ENCODE measurements around the gene RASAL2.
"Not testable (repeated sequence)": the region's sequence is repeated elsewhere in the genome, so short reads cannot be mapped to it uniquely, and the experiment has no call there.

The RASAL2 gene

GRCh38 chr1:178493301-178493741 is 399.4 kb downstream of the RASAL2 start:
- no peak for DNase-seq (ENCODE audit: low spot score)

- no peak for DNase-seq (ENCODE audit: low spot score)
Observed at GRCh38 chr1:178494569-178494971, 400.7 kb downstream of the RASAL2 start.

DNA sequence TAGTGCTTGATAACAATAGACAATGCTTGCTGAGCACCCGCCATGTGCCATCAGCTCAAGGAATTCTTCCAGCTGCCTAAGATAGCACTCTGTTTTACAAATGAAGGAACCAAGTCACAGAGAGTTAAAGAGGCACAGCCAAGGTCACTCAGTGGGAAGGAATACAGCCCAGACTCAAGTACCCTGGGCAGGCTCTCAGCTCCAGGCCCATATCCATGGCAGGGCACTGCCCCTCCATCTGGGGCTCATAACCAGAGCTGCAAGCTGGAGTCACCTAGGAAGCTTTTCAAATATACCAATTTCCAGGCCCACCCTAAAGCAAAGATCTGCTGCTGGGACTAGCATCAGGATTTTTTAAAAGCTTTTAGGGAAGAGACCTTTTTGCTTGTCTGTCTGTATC is 401.3 kb downstream of the RASAL2 start:
- DNase-seq (ENCODE audit: low spot score) = no peak

DNA sequence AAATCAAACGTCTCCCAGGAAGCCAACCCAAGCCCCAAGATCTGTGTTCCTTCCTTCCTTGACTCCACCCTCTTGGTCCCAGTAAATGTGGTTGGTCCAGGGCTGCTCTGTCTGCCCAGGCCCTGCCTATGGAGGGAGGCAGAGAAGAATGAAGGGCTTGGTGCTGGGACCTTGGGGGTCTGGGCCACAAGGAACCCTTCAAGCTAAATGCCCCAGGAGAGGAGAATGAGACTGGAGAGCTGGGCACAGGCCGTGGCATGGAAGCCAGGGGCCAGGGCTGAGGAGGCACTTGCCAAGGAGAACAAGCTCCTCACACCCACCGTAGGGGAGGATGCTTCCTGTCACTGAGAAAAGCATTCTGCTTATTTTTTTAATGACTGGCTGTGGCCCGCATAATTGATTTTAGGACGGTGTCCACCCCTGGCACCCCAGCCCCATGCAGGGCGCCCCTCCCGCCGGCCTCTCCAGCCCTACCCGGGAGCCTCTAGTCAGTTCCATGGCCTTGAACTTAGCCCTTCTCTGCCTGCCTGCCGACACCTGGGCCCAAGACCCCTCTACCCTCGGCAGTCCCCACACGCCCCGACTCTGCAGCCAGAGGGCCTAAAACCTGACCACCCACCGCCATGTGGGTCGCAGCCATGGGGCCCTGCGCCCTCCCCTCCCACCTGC is 402.0 kb downstream of the RASAL2 start:
- no peak for DNase-seq (ENCODE audit: low spot score)

DNA sequence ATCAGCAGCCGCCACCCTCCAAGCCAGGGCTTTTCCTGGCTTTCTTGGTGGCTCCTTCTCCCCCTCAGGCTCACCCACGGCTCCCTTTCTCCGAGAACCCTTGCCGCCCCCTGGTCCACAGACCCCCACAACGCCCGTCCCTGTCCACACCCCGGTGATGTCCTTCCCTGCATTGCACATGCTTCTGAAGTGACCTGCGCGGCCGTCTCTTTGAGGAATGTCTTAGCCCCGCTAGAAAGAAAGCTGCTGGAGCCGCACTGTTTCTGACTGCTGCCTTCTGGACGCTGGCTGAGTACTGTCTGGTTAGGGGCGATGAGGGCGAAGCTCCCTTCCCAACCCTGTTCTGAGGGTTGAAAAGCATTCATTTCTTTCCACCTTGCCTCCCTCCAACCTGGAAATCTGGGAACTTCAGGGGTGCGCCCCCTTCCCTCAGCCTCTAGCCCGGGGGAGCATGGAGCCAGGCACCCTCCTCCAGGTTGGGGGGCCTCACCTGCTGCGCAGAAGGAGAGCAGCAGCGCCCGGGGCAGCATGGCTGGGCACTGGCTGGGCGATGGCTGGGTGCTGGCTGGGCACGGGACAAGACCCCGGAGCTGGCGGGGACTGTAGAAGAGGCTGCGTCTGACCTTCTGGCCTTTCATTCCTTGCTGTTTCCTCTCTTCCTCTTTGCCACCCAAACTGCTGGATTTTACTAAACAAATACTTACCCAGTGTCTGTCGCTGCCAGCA is 402.7 kb downstream of the RASAL2 start, which contains the start of gene CLEC20A:
Gene CLEC20A, minus strand, starts transcription at position 555 of the 726 bp plus-strand sequence. Its CDS starts 25 bp downstream, at position 530.
- DNase-seq (ENCODE audit: low spot score) = no peak

DNA sequence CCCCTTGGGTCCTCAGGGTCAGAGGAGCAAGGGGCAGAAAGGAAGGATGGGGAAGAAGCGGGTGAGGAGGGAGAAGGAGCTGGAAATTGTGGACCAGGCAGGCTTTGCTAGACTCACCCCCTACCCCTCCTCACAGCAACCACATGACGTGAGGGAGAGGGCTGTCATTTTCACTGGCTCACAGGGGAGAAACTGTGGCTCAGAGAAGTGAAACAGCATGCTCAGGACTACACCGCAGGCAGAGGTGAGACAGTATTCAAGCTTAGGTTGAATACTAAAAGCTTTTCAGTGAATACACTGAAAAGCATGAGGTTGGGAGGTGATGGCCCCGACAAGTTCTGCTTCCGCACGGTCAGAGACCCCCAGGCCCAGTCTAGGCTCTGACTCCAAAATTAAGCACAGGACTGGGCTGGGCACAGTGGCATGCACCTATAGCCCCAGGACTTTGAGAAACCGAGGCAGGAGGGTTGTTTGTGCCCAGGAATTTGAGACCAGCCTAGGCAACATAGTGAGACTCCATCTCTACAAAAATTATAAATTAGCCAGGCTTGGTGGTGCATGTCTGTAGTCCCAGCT is 404.1 kb downstream of the RASAL2 start:
- DNase-seq (ENCODE audit: low spot score) = no peak

DNA sequence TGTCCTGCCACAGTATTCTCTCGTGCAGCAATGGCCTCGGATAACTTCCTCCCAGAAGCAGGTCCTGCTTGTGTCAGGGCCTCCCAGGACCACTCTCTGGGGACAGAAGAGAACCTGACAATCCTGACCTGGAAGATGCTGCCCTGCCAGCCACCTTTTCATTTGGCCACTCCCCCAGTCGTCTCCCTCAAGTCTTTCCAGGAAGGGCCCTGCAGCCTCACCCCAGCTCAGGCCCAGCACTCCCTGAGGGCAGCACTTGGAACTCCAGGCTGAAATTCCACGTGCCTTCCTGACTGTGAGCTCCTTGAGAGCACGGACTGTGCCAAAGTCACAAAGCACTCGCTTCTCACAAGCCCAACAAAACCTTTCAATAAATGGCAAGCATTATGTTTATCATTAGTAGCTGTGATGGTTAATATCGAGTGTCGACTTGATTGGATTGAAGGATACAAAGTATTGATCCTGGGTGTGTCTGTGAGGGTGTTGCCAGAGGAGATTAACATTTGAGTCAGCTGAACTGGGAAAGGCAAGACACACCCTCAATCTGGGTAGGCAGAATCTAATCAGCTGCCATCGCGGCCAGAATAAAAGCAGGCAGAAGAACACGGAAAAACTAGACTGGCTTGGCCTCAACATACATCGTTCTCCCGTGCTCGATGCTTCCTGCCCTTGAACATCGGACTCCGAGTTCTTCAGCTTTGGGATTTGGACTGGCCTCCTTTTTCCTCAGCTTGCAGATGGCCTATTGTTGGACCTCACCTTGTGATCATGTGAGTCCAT is 405.2 kb downstream of the RASAL2 start:
- no peak for DNase-seq (ENCODE audit: low spot score)

- DNase-seq (ENCODE audit: low spot score) = no peak
Observed at GRCh38 chr1:178500091-178500770, 406.3 kb downstream of the RASAL2 start.

DNA sequence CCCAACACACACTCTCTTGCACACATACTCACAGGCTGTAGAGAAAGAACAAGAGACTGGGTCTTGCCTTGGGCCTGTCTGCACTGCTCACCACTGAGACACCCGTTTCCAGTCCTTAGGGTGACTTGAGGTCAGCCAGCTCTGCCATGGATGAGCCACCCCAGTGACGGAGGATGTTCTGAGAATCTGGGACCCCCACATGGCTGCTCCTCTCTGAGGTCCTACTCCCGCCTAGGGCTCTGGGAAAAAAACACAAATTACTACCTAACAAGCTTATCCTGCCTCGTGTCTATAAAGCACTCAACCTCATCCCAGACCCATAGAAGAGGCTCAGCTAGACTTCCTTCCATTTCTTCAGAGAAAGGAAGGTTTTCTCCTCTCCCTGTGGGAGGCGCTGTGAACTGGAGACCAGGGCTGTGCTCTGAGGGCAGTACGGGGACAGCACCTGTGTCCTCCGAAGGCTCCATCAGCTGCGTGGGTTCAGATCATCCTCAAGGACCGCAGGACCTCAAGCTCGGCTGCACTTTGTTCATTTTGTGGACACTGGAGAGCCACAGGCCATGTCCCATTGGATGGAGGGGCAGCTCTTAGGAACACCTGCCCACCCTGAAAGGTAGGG is 407.1 kb downstream of the RASAL2 start:
- DNase-seq (ENCODE audit: low spot score) = no peak

DNA sequence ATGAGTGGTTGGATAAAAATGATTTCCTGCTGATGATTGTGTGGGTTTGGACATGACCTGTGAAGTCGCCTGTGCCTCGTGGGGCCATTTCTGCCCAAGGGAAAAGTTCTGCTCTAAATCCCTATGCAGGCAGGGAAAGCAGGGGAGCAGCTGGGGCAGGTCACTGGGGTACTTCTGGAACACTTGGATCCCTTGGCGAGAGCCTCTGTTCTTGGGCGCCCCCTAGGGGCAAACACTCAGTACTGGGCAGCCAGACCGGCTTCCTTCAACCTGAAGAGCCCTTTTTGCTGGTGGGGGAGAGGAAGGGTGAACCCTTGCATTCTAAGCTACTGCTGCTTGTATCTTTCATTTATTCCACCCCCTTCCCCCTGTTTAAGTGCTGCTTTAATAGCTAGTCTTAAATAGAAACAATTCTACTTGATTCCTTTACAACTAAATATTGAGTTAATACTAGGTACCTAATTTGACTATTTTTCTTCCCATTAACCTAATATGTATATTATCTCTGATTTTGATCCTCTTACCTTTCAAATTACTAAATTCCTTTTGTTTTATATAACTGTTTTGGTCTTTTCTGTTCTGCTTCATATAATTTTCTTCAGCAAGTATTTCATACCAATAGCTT is 407.9 kb downstream of the RASAL2 start:
- DNase-seq (ENCODE audit: low spot score) = peak; percentile 61

DNA sequence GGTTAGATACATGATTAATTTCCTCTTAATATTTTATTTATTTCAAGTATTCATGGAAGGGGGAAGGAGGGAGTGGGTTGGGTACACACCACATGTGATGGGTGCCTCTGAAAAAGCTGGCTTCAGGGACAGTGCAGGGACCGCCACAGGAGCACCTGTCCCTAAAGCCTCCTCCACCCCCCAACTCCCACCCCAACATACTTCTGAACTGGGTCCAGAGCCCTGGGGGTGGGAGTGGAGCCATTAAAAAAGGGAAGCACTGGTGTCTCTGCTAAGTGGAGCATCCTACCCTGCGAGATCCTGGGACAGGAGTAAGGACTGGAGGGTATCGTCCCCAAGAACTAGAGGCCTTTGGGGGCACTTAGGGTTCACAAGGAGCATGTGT is 408.4 kb downstream of the RASAL2 start:
- DNase-seq (ENCODE audit: low spot score) = no peak

DNA sequence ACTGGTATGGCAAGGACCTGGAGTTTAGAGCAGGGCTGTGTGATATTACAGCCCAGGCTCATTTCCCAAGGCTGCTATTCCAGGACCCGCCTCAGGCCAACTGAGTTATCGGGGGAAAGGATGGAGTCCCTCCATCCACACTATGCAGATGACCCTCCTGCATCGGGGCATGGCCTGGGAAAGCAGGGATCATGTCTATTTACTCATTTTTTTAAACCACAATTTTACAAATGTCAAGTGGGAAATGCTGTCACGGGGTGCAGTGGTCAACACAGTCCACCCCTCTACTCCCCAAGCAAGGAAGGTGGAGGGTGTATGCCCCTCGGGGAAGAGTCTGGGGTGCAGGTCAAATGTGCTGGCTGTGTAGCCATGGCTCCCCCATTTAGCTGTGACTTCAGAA is 409.0 kb downstream of the RASAL2 start:
- no peak for DNase-seq (ENCODE audit: low spot score)

DNA sequence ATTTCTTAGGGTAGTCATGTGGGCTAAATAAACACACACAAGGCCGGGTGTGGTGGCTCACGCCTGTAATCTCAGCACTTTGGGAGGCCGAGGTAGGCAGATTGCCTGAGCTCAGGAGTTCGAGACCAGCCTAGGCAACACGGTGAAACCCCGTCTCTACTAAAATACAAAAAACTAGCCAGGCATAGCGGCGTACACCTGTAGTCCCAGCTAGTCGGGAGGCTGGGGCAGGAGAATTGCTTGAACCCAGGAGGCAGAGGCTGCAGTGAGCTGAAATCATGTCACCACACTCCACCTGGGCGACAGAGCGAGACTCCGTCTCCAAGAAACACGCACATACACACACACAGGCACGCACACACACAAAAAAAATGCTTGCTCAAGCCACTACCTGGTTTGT is 409.4 kb downstream of the RASAL2 start:
- not testable (repeated sequence) for DNase-seq (ENCODE audit: low spot score)

- no peak for DNase-seq (ENCODE audit: low spot score)
Observed at GRCh38 chr1:178503849-178504248, 409.9 kb downstream of the RASAL2 start.

DNA sequence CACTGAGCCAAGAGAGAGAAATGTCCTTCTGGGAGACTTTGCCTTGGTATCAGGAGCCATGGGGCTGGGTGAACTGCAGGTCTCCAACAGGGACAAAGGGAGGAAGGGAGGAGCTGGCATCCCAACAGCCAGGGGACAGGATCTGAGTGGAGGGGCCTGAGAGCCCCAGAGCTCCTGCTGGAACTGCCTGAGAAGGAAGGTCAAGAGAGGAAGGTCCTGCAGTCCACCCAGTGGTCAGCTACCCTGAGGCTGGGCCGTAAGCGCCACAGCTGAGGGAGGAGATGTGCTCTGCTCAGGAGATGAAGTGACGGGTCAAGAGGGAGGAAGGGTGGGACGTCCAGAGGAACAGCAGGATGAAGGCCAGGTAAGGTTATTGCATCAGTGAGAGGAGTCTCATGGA is 410.4 kb downstream of the RASAL2 start:
- no peak for DNase-seq (ENCODE audit: low spot score)

DNA sequence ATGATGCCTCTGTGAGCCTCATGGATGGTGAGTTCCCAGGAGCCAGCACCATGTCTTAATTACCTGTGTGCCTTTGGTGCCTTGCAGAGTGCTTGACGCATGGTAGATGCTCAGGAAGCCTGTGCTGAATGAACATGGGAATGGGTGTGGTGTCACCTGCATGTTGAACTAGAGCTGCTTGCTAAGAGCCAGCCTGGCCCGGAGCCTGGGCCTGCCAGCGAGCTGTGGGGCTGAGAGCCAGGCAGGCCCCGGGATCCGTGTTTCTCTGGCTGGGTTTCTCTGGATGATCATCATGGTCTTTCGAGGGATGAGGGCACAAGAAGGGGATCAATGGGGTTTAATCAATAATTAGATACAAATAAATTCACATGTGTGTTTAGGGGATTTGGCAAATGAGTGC is 412.3 kb downstream of the RASAL2 start:
- DNase-seq (ENCODE audit: low spot score) = no peak

DNA sequence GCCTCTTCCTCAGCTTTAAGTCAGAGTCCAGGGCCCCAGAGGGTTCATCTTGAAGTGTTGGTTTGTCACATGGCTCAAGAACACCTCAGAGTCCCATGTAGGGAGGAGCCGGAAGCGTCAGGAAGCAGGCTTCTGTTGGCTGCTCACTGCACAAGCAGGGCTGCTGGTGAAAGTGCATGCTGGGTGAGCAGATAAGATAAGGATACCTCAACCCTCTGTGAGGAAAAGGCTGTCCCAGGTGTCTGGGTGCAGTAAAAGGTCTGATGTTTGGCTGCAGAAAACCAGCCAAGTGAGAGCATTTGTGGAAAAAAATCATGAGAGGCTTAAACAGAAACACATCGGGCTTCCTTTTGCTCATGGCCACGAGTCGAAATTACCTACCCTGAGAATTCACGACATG is 412.8 kb downstream of the RASAL2 start:
- DNase-seq (ENCODE audit: low spot score) = no peak

DNA sequence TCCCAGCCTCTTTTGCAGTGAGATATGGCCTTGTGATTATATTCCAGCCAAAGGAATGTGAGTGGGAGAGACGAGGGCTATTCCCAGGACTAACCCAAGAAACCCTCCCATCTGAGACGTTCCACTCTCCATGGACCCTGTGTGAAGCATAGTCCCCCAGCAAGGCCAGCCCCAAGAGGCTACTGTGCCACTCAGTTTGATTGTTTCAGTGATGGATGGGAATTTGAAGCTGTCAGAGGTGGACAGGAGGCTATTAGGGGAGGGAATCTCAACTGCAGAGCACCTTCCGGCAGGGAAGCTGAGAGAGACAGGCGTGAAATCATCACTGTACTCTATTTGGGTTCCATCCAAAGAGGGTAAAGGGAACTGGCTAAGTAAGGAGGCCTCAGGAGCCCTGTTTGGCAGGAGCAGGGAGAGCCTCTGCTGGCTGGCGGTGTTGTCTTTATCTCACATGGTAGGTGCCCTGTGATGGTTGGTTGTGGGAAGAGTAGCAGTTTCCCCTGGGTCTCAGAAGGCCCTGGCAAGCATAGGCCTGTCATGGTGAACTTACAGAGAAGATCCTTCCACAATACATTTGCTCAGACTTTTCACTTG is 415.6 kb downstream of the RASAL2 start:
- DNase-seq (ENCODE audit: low spot score) = no peak

GRCh38 chr1:178510155-178510554 is 416.3 kb downstream of the RASAL2 start:
- DNase-seq (ENCODE audit: low spot score) = no peak

DNA sequence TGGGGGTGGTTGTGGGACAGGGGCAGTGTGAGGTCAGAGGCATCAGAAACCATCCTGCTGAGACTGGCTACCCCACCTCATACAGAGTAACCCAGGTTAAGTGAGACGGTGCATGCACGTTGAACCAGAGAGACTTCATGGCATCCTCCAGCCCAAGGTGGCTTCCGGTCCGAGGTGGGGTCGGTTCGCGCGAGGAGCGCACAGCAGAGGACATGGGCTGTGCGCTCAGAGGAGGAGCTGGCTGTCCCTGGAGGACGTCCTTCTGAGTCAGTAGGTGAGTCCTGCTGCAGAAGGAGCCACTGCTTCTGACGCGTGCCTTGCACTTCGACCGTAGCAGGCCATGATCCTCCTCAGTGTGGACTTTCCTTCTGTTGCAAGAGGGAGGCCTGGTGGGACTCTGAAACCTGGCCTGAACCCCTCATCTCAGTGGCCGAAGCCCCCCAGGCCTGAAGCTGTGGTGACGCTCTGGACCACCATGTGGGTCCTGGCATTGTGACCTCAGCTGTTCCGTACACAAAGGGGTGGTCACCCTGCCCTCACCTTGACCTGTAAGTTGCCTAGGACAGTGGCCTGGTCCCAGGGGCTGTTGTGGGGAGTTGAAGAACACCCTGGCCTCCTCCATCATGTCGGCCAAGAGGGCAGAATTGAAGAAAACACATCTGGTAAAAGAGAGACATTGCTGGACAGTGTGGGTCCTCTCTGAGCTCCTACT is 418.8 kb downstream of the RASAL2 start, which contains the start of gene TEX35:
Gene TEX35, plus strand, starts transcription at position 544 of the 712 bp plus-strand sequence. Its CDS starts 80 bp downstream, at position 624.
- no peak for DNase-seq (ENCODE audit: low spot score)

All from Ammon's horn (tissue), 1 donor.